ENCODE data around the gene ZEB1. TPM values are rescaled to one million over a fixed set of nuclear protein-coding genes. Genes with fewer than 3 reads are reported as not detected.

The ZEB1 gene
- total RNA-seq, 1 experiment from 2014 or later = 21.7 TPM

GRCh38 chr10:31314256-31315150 is 4.5 kb upstream of the ZEB1 start:
- no peak for DNase-seq

DNA sequence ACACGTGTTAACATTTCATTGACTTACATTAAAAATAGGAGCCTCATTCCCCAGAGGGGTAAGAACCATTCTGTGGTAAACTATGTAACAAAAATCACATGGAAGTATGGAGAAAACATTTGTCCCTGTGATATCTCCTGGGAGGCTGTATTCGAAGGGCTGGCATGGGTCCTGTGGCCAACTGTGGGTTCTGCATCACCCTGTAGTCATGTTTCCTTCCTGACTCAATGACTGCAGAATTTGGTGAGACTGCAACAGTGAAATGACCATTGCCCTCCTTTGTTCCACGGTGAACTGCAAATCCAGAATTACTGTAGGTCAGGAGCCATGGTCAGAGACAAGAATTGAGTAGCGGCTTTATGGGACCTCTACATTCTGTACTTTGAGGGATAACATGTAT is 3.6 kb upstream of the ZEB1 start:
- Histone ChIP-seq H3K27me3 (no peaks in the 10 kb centered on the region), H3K36me3 (no peaks in the 10 kb centered on the region; the same call in 1 of the 2 replicates), H3K4me3 (no peak overlapping the region), H3K9me3 (no peaks in the 10 kb centered on the region)
- peak; percentile 86 for DNase-seq

More at GRCh38 chr10:31314256-31315150, 4.5 kb upstream of the ZEB1 start:
- Histone ChIP-seq H3K36me3 (no peaks in the 10 kb centered on the region; the same call in 1 of the 2 replicates), H3K27me3 (no peaks in the 10 kb centered on the region), H3K9me3 (no peaks in the 10 kb centered on the region), H3K4me3 (no peak overlapping the region)

GRCh38 chr10:31317171-31317570 is 1.8 kb upstream of the ZEB1 start:
- H3K36me3 ChIP-seq = peaks cover 2% of the 10 kb centered on the region; the same call in 1 of the 2 replicates
- H3K9me3 ChIP-seq = no peaks in the 10 kb centered on the region
- no peak overlapping the region; the same call in 1 of the 2 replicates for H3K4me3 ChIP-seq
- DNase-seq = no peak
- H3K27me3 ChIP-seq = no peaks in the 10 kb centered on the region

- Histone ChIP-seq H3K36me3 (peaks cover 2% of the 10 kb centered on the region; the same call in 1 of the 2 replicates), H3K9me3 (no peaks in the 10 kb centered on the region), H3K4me3 (peak overlapping the region; percentile 96), H3K27me3 (no peaks in the 10 kb centered on the region)
- no peak for DNase-seq
Measured at GRCh38 chr10:31317652-31318381, 1.2 kb upstream of the ZEB1 start.

DNA sequence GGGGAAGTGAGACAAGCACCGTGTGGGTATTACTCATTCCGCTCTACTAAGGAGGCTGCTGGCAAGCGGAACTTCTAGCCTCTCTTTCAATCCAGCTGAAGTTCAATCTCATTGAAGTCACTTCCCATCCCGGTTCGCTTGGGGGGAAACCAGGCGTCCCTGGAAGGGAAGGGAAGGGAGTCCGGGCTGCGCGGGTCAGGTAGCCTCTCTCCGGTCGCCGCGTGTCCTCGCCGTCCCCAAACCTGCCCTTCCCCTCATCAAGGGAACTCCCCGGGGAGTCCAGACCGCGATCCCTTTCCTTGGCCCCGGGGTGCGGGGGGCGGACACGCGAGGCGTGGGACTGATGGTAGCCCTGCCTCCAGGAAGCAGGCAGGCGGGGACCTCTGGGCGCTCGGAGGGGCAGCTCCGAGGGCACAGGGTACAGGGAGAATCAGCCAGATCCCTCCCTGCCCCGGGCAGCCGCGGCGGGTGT is 598 bp upstream of the ZEB1 start:
- peak; percentile 77 for DNase-seq
- no peaks in the 10 kb centered on the region for H3K9me3 ChIP-seq
- H3K36me3 ChIP-seq = peaks cover 2% of the 10 kb centered on the region; the same call in 1 of the 2 replicates
- no peaks in the 10 kb centered on the region for H3K27me3 ChIP-seq
- H3K4me3 ChIP-seq = peak overlapping the region; percentile 96

GRCh38 chr10:31319602-31320549 is 860 bp downstream of the ZEB1 start:
- Histone ChIP-seq H3K27me3 (no peaks in the 10 kb centered on the region), H3K4me3 (peak overlapping the region; percentile 96), H3K36me3 (peaks cover 2% of the 10 kb centered on the region; the same call in 1 of the 2 replicates), H3K9me3 (no peaks in the 10 kb centered on the region)
- peak; percentile 47 for DNase-seq

GRCh38 chr10:31320550-31321211 is 1.7 kb downstream of the ZEB1 start:
- no peaks in the 10 kb centered on the region for H3K9me3 ChIP-seq
- H3K27me3 ChIP-seq = no peaks in the 10 kb centered on the region
- DNase-seq = peak; percentile 51
- peak overlapping the region; percentile 96 for H3K4me3 ChIP-seq
- peaks cover 2% of the 10 kb centered on the region; the same call in 1 of the 2 replicates for H3K36me3 ChIP-seq

- peaks cover 2% of the 10 kb centered on the region; the same call in 1 of the 2 replicates for H3K36me3 ChIP-seq
- H3K9me3 ChIP-seq = no peaks in the 10 kb centered on the region
- H3K27me3 ChIP-seq = no peaks in the 10 kb centered on the region
- no peak for DNase-seq
- H3K4me3 ChIP-seq = peak overlapping the region; percentile 96
Measured at GRCh38 chr10:31321396-31321941, 2.5 kb downstream of the ZEB1 start.

GRCh38 chr10:31322647-31323046 is 3.6 kb downstream of the ZEB1 start:
- no peaks in the 10 kb centered on the region for H3K9me3 ChIP-seq
- peaks cover 5% of the 10 kb centered on the region for H3K36me3 ChIP-seq
- no peaks in the 10 kb centered on the region for H3K27me3 ChIP-seq
- H3K4me3 ChIP-seq = peak overlapping the region; percentile 96; the same call in 1 of the 2 replicates
- DNase-seq = no peak

DNA sequence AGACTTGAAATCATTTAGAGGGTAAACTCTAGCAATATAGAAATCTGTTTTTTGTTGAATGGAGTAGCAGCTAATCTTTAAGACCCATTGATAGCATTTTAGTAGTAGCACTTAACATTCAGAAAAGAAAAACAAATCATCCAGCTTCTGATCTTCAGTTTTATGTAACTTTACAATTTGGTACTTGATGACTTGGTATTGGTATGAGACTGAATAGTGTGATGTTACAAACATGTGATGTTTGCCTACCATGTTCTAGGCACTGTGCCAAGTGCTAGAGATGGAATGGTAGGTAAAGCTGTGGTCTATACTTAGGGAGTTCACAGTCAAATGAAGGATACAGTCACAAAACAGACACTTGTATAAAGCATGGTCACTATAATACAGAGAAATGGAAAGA is 21.3 kb downstream of the ZEB1 start:
- H3K36me3 ChIP-seq = peaks cover 5% of the 10 kb centered on the region
- no peak overlapping the region for H3K4me3 ChIP-seq
- H3K27me3 ChIP-seq = no peaks in the 10 kb centered on the region
- no peaks in the 10 kb centered on the region; the same call in 1 of the 2 replicates for H3K9me3 ChIP-seq
- no peak for DNase-seq

DNA sequence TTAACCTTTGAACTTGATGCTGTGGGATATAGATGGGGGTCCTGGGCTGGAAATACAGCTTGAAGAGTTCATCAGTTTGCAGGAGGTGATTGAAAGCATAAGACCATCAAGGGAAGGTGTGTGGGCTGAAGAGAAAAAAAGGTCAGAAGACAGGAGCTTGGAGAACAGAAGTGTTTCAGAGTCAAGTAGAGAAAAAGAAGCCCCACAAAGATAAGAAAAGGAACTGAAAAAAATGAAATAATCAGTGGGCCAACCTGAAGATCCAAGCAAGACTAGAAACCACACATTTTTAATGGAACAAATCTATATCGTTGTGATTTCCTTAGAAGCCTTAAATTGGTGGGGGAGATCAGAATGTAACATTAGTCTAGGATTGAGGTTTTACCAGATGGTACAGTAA is 22.5 kb downstream of the ZEB1 start:
- Histone ChIP-seq H3K4me3 (no peak overlapping the region), H3K36me3 (peaks cover 5% of the 10 kb centered on the region), H3K9me3 (no peaks in the 10 kb centered on the region), H3K27me3 (no peaks in the 10 kb centered on the region)
- no peak for DNase-seq

- no peaks in the 10 kb centered on the region for H3K27me3 ChIP-seq
- peaks cover 1% of the 10 kb centered on the region for H3K36me3 ChIP-seq
- no peaks in the 10 kb centered on the region for H3K9me3 ChIP-seq
- no peak for DNase-seq
- H3K4me3 ChIP-seq = no peak overlapping the region
Measured at GRCh38 chr10:31343009-31343408, 24.0 kb downstream of the ZEB1 start.

- Histone ChIP-seq H3K27me3 (no peaks in the 10 kb centered on the region), H3K36me3 (no peaks in the 10 kb centered on the region; the same call in 1 of the 2 replicates), H3K4me3 (no peak overlapping the region), H3K9me3 (no peaks in the 10 kb centered on the region)
- DNase-seq = no peak
Measured at GRCh38 chr10:31343551-31343950, 24.5 kb downstream of the ZEB1 start.

DNA sequence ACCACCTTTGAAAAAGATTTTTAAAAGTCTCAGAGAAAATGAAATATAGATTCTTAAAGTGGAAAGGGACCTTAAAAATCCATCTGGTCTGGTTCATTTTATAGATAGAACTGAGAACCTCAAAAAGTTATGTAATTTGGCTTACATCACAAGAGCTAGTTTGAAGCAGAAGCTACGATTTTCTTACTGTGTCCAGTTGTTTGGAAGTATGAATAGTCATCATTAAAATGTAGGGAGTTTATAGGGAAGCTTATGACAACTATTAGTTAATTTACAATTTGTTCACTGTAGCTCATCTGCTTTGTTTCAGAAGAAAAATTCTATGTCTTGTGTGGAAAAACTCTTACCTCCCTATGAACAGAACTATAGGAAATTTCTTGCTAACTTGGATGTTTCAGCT is 26.9 kb downstream of the ZEB1 start:
- no peaks in the 10 kb centered on the region for H3K27me3 ChIP-seq
- no peak overlapping the region for H3K4me3 ChIP-seq
- no peaks in the 10 kb centered on the region for H3K36me3 ChIP-seq
- H3K9me3 ChIP-seq = no peaks in the 10 kb centered on the region
- no peak for DNase-seq

DNA sequence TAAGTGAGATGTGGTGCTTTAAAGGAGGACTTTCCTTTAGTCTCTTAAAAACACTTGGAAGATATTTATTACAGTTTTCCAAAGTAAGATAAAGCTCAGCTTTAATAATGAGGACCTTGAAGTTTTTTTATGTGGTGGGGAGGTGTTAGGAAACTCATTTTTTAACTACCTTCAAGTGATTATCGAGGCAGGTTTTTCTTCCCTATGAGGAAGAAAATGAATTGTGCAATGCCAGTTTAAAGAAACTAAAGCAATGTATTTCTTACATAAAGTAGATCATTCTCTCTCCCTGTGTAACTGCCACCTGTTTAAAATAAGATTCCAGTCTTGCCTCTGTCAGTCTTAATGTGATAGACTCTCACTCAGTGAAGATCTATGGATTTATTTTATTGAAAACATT is 27.9 kb downstream of the ZEB1 start:
- DNase-seq = no peak
- Histone ChIP-seq H3K4me3 (no peak overlapping the region), H3K27me3 (no peaks in the 10 kb centered on the region), H3K9me3 (no peaks in the 10 kb centered on the region), H3K36me3 (no peaks in the 10 kb centered on the region)

Measured in MG63 (cell line).